DMS79 (cell line): ENCODE data around the gene RUNX2.

Source experiments
- DNase-seq: peaks from one replicate; lab custom pipeline; 2025; lab: John Stamatoyannopoulos, UW

Gene RUNX2

GRCh38 chr6:45521226-45521625 lies 193.1 kb downstream of the RUNX2 start:
- DNase-seq: no peak

- no peak for DNase-seq
Measured at GRCh38 chr6:45522486-45522885, 194.4 kb downstream of the RUNX2 start.

GRCh38 chr6:45527210-45527609 lies 199.1 kb downstream of the RUNX2 start:
- no peak for DNase-seq

- DNase-seq: no peak
Measured at GRCh38 chr6:45531999-45532595, 204.0 kb downstream of the RUNX2 start.

GRCh38 chr6:45532721-45533210 lies 204.6 kb downstream of the RUNX2 start:
- no peak for DNase-seq

- no peak for DNase-seq
Measured at GRCh38 chr6:45533386-45533785, 205.3 kb downstream of the RUNX2 start.

GRCh38 chr6:45535933-45536332 lies 207.8 kb downstream of the RUNX2 start:
- DNase-seq: no peak

- no peak for DNase-seq
Measured at GRCh38 chr6:45537539-45537938, 209.4 kb downstream of the RUNX2 start.

- DNase-seq: no peak
Measured at GRCh38 chr6:45538641-45539547, 210.8 kb downstream of the RUNX2 start.

GRCh38 chr6:45540375-45540920 lies 212.3 kb downstream of the RUNX2 start:
- DNase-seq: no peak

- DNase-seq: no peak
Measured at GRCh38 chr6:45541934-45542333, 213.8 kb downstream of the RUNX2 start.

- no peak for DNase-seq
Measured at GRCh38 chr6:45543298-45544235, 215.4 kb downstream of the RUNX2 start.

- DNase-seq: no peak
Measured at GRCh38 chr6:45545416-45545815, 217.3 kb downstream of the RUNX2 start.

GRCh38 chr6:45548657-45549515 lies 220.8 kb downstream of the RUNX2 start:
- no peak for DNase-seq

- no peak for DNase-seq
Measured at GRCh38 chr6:45552536-45552935, 224.4 kb downstream of the RUNX2 start.

- no peak for DNase-seq
Measured at GRCh38 chr6:45553730-45554344, 225.7 kb downstream of the RUNX2 start.

- no peak for DNase-seq
Measured at GRCh38 chr6:45554591-45554990, 226.5 kb downstream of the RUNX2 start.

GRCh38 chr6:45555981-45556771 lies 228.0 kb downstream of the RUNX2 start:
- DNase-seq: no peak

- DNase-seq: no peak
Measured at GRCh38 chr6:45556828-45557227, 228.7 kb downstream of the RUNX2 start.

GRCh38 chr6:45557454-45557853 lies 229.3 kb downstream of the RUNX2 start:
- no peak for DNase-seq
